ENCODE results near the gene ZNF519.
A peak's percentile ranks its signal among the peaks of the same experiment; 100 is the strongest.
"Not testable (repeated sequence)": the region's sequence is repeated elsewhere in the genome, so short reads cannot be mapped to it uniquely, and the experiment has no call there.

The ZNF519 gene

DNA sequence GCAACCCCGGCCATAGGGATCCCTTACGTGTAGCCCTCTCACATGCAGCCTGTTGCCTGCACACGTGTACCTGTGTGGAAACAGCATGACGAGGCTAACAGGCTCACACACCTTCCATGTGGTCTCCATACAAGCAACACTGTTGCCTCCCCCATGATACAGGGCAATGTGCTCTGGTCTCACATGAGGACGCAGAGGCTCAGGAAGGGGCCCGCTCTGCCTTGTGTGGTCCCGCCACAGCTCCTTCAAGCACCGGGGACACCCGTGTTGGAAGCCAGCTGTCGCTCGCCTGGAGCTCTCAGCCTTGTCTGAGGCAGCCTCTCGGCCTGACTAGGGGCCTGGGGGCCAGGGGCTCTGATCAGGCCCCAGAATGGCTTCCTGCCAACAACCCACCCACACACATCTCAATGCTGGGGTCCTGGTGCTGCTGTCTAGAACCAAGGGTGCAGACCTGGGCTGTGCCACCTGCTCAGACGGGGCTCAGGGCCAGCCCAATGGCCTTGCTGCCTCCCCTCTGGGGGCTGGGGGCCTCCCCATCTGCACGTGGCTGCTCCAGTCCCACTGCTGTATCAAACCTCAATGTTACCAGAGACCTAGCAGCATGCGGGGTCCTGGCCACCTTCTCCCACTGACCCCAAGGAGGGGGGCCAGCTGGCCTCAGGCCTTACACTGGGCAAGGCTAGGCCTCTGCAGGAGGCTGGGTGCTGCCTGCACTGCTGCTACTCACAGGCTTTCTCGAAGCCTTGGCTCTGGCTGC, 11.8 kb upstream of the ZNF519 start:
- H3K9me3 ChIP-seq (ENCODE audit: insufficient read depth, low read depth, low read length); H3K4me3 ChIP-seq (ENCODE audit: low read length); H3K9ac ChIP-seq (ENCODE audit: low read depth, low read length); H3K36me3 ChIP-seq (ENCODE audit: insufficient read depth, low read depth, low read length); H3K27ac ChIP-seq (ENCODE audit: low read length); H3K27me3 ChIP-seq (ENCODE audit: insufficient read depth, low read length); H3K4me1 ChIP-seq (ENCODE audit: insufficient read depth, low read length): not testable (repeated sequence)

DNA sequence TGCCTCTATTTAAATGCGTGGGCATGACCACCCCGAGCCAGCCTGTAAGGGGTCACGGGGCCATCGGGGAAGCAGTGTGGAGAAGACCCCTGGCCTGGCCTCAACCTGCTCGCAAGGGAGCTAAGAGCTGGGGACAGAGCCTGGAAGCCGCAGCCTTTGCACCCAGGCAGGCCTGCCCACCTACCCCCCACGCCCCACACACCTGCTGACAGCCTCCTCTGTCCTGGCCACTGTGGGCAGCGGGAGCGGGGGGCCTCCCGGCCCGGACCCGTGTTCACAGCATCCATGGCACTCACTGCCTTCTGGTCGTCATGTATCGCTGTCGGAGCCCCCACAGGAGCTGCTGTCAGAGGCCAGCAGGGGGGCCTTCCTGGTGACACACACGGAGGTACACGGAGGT, 11.2 kb upstream of the ZNF519 start:
- not testable (repeated sequence) for H3K4me1 ChIP-seq (ENCODE audit: insufficient read depth, low read length); H3K9me3 ChIP-seq (ENCODE audit: insufficient read depth, low read depth, low read length); H3K36me3 ChIP-seq (ENCODE audit: insufficient read depth, low read depth, low read length); H3K9ac ChIP-seq (ENCODE audit: low read depth, low read length); H3K27me3 ChIP-seq (ENCODE audit: insufficient read depth, low read length); H3K4me3 ChIP-seq (ENCODE audit: low read length); H3K27ac ChIP-seq (ENCODE audit: low read length)

DNA sequence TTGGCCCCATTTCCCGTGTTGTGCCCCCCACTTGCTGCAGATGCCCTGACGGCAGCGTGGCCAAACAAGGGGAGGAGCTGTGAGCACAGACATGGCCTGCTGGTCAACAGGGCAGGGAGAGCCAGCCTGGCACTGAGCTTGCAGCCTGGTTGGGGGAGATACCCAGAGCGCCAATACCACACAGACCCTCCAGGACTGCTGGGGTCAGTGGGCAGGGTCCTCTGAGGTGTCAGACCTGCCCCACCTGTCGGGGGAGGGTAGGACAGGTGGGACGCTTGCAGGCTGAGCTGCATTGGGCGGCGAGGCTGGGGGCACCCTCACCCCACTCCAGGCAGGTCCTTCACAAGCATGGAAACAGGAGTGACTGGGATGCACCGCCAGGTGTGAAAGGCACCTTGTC, 9.9 kb upstream of the ZNF519 start:
- H3K9me3 ChIP-seq (ENCODE audit: insufficient read depth, low read depth, low read length); H3K36me3 ChIP-seq (ENCODE audit: insufficient read depth, low read depth, low read length); H3K27me3 ChIP-seq (ENCODE audit: insufficient read depth, low read length); H3K9ac ChIP-seq (ENCODE audit: low read depth, low read length); H3K4me1 ChIP-seq (ENCODE audit: insufficient read depth, low read length); H3K27ac ChIP-seq (ENCODE audit: low read length); H3K4me3 ChIP-seq (ENCODE audit: low read length): not testable (repeated sequence)

DNA sequence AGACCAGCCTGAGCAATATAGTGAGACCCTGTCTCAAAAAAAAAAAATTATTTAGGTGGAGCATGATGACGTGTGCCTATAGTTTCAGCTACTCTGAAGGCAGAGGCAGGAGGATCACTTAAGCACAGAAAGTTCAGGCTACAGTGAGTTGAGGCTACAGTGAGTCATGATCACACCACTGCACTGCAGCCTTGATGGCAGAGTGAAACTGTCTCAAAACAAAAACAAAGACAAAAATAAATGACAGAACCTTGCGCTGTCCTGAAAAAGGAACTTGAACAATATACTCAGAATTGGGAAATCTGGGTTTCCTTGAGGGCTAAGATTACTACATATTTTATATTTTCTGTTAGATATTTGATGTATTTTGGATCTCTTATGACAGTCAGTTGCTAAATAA, 7.3 kb upstream of the ZNF519 start:
- H3K27ac ChIP-seq (ENCODE audit: low read length): not testable (repeated sequence)

DNA sequence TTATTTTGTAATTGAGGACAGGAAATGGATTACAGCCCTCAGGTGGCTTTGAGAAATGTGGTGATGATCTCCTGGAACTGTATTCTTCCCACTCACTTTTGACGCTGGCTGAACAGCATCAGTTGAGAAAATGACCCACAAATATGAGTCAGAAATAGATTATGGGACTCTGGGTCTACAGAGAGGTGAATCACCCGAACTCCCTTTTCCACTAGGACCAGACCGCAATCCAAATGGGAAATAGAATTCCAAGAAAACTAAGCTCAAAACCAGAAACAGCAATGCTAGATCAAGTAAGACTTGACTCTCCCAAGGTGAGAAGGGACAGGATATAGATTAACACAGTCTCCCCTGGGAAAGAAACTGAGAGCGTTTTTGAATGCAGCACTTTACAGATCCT, 5.7 kb upstream of the ZNF519 start:
- not testable (repeated sequence) for H3K4me3 ChIP-seq (ENCODE audit: low read length); H3K9me3 ChIP-seq (ENCODE audit: insufficient read depth, low read depth, low read length); H3K27me3 ChIP-seq (ENCODE audit: insufficient read depth, low read length); H3K4me1 ChIP-seq (ENCODE audit: insufficient read depth, low read length); H3K9ac ChIP-seq (ENCODE audit: low read depth, low read length); H3K27ac ChIP-seq (ENCODE audit: low read length); H3K36me3 ChIP-seq (ENCODE audit: insufficient read depth, low read depth, low read length)

More for the DNA sequence above, 7.3 kb upstream of the ZNF519 start:
- not testable (repeated sequence) for H3K9ac ChIP-seq (ENCODE audit: low read depth, low read length); H3K27me3 ChIP-seq (ENCODE audit: insufficient read depth, low read length); H3K4me1 ChIP-seq (ENCODE audit: insufficient read depth, low read length); H3K36me3 ChIP-seq (ENCODE audit: insufficient read depth, low read depth, low read length); H3K9me3 ChIP-seq (ENCODE audit: insufficient read depth, low read depth, low read length); H3K4me3 ChIP-seq (ENCODE audit: low read length)

DNA sequence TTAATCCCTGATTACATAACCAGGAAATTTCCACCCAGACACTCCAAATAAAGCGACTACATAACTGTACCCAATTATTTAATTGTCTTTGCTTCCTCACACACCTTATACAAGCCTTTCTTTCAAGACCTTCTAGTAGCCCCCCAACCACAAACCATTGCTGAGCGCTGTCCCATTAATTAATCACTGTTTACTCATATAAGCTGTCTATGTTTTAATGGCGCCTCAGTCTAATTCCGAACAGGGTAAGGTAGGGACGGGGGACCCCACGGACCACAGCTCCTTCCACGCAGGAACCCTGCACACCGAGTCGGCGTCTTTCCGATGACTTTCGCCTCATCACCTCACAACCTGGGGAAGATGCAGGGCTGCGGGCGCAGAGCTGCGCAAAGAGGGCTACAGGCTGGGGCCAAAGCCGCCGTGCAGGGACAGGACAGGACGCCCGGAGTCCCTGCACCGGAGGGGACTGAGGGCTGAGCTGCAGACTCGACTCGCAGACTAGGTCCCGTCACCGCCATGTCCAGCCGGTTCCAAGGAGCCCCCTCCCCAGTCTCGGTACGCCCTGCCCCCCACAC, 452 bp downstream of the ZNF519 start:
- Histone ChIP-seq H3K9ac (ENCODE audit: low read depth, low read length) (peak overlapping the region; percentile 94), H3K4me3 (ENCODE audit: low read length) (peak overlapping the region; percentile 89)
- not testable (repeated sequence) for H3K9me3 ChIP-seq (ENCODE audit: insufficient read depth, low read depth, low read length); H3K4me1 ChIP-seq (ENCODE audit: insufficient read depth, low read length); H3K36me3 ChIP-seq (ENCODE audit: insufficient read depth, low read depth, low read length); H3K27ac ChIP-seq (ENCODE audit: low read length); H3K27me3 ChIP-seq (ENCODE audit: insufficient read depth, low read length)

DNA sequence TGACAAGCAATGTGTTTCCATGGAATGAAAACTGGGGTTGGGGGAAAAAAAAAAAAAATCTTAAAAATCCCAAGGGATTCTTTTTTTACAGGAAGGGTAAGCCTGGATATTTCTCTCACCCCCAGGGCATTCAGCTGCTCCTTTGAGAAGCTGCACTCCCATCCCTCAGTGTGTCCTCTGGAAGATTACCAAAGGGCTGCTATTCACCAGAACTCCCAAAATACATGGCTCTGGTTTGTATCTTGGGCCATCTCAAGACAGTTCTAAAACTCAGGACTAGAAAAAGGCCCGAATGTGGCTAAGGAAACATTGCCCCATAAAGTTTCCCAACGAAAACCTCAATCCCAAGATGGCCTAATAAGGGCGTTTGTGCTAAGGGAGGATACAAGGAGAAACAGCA, 1.4 kb downstream of the ZNF519 start:
- H3K27me3 ChIP-seq (ENCODE audit: insufficient read depth, low read length); H3K4me1 ChIP-seq (ENCODE audit: insufficient read depth, low read length); H3K27ac ChIP-seq (ENCODE audit: low read length); H3K36me3 ChIP-seq (ENCODE audit: insufficient read depth, low read depth, low read length); H3K9me3 ChIP-seq (ENCODE audit: insufficient read depth, low read depth, low read length): not testable (repeated sequence)
- peak overlapping the region; percentile 89 for H3K4me3 ChIP-seq (ENCODE audit: low read length)
- H3K9ac ChIP-seq (ENCODE audit: low read depth, low read length): peak overlapping the region; percentile 94; the same call in 1 of the 2 replicates

DNA sequence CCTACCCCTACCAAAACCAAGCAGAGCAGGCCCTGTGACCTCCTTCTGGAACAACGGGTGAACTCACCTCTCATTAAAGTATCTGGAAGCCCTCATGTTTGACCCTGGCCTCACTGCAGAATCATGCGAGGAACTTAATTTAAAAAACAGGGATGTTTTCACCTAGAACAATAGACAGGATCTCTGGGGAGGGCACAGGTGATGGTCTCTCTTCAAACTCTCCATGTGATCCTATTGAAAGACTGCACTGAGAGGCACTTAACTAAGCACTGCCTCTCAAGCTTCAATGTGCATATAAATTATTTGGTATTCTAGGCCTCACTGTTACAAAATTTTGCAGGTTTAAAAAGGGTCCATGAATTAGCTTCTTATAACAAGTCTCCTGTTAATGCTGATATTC, 7.5 kb downstream of the ZNF519 start:
- Histone ChIP-seq H3K27me3 (ENCODE audit: insufficient read depth, low read length) (no peaks in the 10 kb centered on the region), H3K9ac (ENCODE audit: low read depth, low read length) (no peak overlapping the region), H3K27ac (ENCODE audit: low read length) (no peak overlapping the region), H3K4me1 (ENCODE audit: insufficient read depth, low read length) (peaks cover 7% of the 10 kb centered on the region; the same call in 1 of the 2 replicates), H3K4me3 (ENCODE audit: low read length) (peak overlapping the region; percentile 14; the same call in 1 of the 2 replicates), H3K9me3 (ENCODE audit: insufficient read depth, low read depth, low read length) (no peaks in the 10 kb centered on the region), H3K36me3 (ENCODE audit: insufficient read depth, low read depth, low read length) (peaks cover 49% of the 10 kb centered on the region)

DNA sequence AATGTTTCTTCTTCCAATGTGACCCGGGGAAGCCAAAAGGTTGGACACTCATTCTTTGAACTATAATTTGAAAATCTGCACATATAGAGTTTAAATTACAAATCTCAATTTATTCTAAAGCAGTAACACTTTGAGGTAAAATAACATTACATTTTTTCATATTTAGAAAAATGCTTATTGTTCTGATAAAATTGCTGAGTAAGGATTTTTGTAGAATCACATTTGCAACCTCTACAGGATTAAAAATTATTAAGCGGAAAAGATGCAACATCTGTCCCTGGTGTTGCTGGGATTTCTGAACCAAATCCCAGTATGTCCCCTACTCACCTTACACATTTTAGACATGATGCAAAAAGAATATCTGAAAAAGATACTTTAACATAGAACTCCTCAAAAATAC, 10.1 kb downstream of the ZNF519 start:
- Histone ChIP-seq H3K4me1 (ENCODE audit: insufficient read depth, low read length) (peaks cover 7% of the 10 kb centered on the region; the same call in 1 of the 2 replicates), H3K36me3 (ENCODE audit: insufficient read depth, low read depth, low read length) (peaks cover 54% of the 10 kb centered on the region), H3K27ac (ENCODE audit: low read length) (no peak overlapping the region), H3K9me3 (ENCODE audit: insufficient read depth, low read depth, low read length) (no peaks in the 10 kb centered on the region), H3K9ac (ENCODE audit: low read depth, low read length) (no peak overlapping the region), H3K27me3 (ENCODE audit: insufficient read depth, low read length) (no peaks in the 10 kb centered on the region), H3K4me3 (ENCODE audit: low read length) (no peak overlapping the region)

DNA sequence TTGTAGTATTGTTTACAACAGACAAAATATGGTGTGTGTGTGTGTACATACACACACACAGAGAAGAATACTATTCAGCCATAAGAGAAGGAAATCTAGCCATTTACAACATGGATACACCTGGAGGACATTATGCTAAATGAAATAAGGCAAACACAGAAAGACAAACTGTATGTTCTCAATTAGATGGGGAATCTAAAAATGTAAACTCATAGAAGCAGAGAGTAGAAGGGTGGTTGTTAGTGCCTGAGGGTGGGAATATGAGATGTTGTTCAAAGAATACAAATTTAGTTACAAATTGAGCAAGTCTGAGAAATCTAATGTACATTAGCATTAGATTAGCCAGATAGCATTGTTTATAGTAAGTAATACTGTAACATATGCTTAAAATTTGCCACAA, 11.3 kb downstream of the ZNF519 start:
- Histone ChIP-seq H3K4me1 (ENCODE audit: insufficient read depth, low read length) (peaks cover 7% of the 10 kb centered on the region; the same call in 1 of the 2 replicates), H3K9me3 (ENCODE audit: insufficient read depth, low read depth, low read length) (no peaks in the 10 kb centered on the region; the same call in 1 of the 2 replicates), H3K27ac (ENCODE audit: low read length) (no peak overlapping the region), H3K4me3 (ENCODE audit: low read length) (no peak overlapping the region), H3K27me3 (ENCODE audit: insufficient read depth, low read length) (no peaks in the 10 kb centered on the region), H3K36me3 (ENCODE audit: insufficient read depth, low read depth, low read length) (peaks cover 57% of the 10 kb centered on the region), H3K9ac (ENCODE audit: low read depth, low read length) (no peak overlapping the region)

DNA sequence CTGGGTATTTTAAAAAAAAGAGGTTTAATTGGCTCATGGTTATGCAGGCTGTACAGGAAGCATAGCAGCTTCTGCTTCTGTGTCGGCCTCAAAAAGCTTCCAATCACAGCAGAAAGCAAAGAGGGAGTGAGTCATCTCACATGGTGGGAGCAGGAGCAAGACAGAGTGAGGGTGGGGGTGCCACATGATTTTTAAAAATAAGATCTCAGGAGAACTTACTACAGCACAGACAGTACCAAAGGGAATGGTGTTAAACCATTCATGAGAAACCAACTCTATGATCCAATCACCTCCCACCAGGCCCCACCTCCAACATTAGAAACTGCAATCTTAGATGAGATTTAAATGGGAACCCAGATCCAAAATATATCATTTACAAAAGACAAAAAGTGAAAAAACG, 14.6 kb downstream of the ZNF519 start:
- peaks cover 57% of the 10 kb centered on the region for H3K36me3 ChIP-seq (ENCODE audit: insufficient read depth, low read depth, low read length)
- H3K27ac ChIP-seq (ENCODE audit: low read length): no peak overlapping the region
- peaks cover 4% of the 10 kb centered on the region for H3K9me3 ChIP-seq (ENCODE audit: insufficient read depth, low read depth, low read length)
- no peaks in the 10 kb centered on the region for H3K4me1 ChIP-seq (ENCODE audit: insufficient read depth, low read length)
- no peaks in the 10 kb centered on the region for H3K27me3 ChIP-seq (ENCODE audit: insufficient read depth, low read length)
- H3K9ac ChIP-seq (ENCODE audit: low read depth, low read length): no peak overlapping the region
- H3K4me3 ChIP-seq (ENCODE audit: low read length): no peak overlapping the region

DNA sequence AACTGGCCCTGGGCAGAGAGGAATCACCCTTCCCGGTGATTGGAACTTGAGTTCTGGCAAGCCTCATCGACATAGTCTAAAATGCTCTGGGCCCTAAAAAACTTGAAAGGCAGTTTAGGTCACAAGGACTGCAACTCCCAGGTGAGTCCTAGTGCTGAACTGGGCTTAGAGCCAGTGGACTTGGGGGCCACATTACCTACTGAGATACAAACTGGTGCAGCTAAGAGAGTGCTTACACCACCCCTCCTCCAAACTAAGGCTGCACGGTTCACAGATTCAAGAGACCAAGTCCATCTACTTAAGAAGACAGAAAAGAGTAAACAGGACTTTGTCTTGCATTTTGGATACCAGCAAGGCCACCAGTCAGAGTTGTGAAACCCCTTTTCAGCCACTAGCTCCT, 25.3 kb downstream of the ZNF519 start:
- Histone ChIP-seq H3K9me3 (ENCODE audit: insufficient read depth, low read depth, low read length) (peaks cover 76% of the 10 kb centered on the region), H3K4me1 (ENCODE audit: insufficient read depth, low read length) (no peaks in the 10 kb centered on the region), H3K4me3 (ENCODE audit: low read length) (no peak overlapping the region), H3K27me3 (ENCODE audit: insufficient read depth, low read length) (no peaks in the 10 kb centered on the region), H3K36me3 (ENCODE audit: insufficient read depth, low read depth, low read length) (peaks cover 52% of the 10 kb centered on the region), H3K9ac (ENCODE audit: low read depth, low read length) (no peak overlapping the region), H3K27ac (ENCODE audit: low read length) (no peak overlapping the region)

Data from iPS-20b (cell line).